Testis (tissue), 3 donors: ENCODE results near the gene SLC1A1. TPM values are rescaled to one million over a fixed set of nuclear protein-coding genes. Genes with fewer than 3 reads are reported as not detected.

ENCODE experiments used
- DNase-seq: peaks from one replicate; pipeline ENCODE4 v3.0.0-alpha.2; 2019
- H3K27ac ChIP-seq, 2 donors: fragments of 200-600 bp; sonication (generic); one replicate each; pipeline ENCODE4 v1.5.1; 2019
- H3K27me3 ChIP-seq: fragments of 200-600 bp; sonication (generic); one replicate; pipeline ENCODE4 v1.5.1; 2019
- H3K36me3 ChIP-seq: fragments of 200-600 bp; sonication (generic); one replicate; pipeline ENCODE4 v1.5.1; 2017; ENCODE audit warnings: low read depth; ENCODE audit errors: missing control alignments
- H3K4me1 ChIP-seq: fragments of 200-600 bp; sonication (generic); one replicate; pipeline ENCODE4 v1.5.1; 2019
- H3K4me3 ChIP-seq, 2 donors: fragments of 200-600 bp; sonication (generic); one replicate each; pipeline ENCODE4 v1.5.1; 2017 to 2019
- H3K9me3 ChIP-seq: fragments of 200-600 bp; sonication (generic); one replicate; pipeline ENCODE4 v1.5.1; 2017
- CTCF ChIP-seq, 3 experiments: fragments of 450-650 bp in 2 of 3; fragments of 200-600 bp in 1 of 3; sonication (generic) in 1 of 3; IDR thresholded peaks; one replicate each; pipeline ENCODE4 v1.5.1; 2016 to 2019; ENCODE audit warnings: antibody characterized with exemption in 3 of 3, mild to moderate bottlenecking in 2 of 3, moderate library complexity in 1 of 3
- POLR2A ChIP-seq: fragments of 450-650 bp; IDR thresholded peaks from one replicate; pipeline ENCODE4 v1.6.1; 2017; ENCODE audit warnings: antibody characterized with exemption, mild to moderate bottlenecking, moderate library complexity
- WGBS, 2 donors: methylation state at CpG; one replicate each; pipeline ENCODE4 v1.1.5; 2018; 5-methylcytosine and 5-hydroxymethylcytosine counted together
- intact Hi-C: fragments of 100-400 bp; cut with DNase I; formaldehyde crosslinking; loops from one replicate; pipeline ENCODE4 v1.15.1; 2023; ENCODE audit warnings: low total_unique reads
- polyA plus RNA-seq: library from polyadenylated mRNA; stranded (reverse); fragments of 350-450 nt; fragmentation: Illumina TruSeq; extraction: RNeasy Lipid Tissue Mini Kit (QIAGEN cat#74804); gene quantifications from one replicate; pipeline ENCODE4 v1.2.3, GENCODE V29; 2014; ENCODE audit warnings: low read depth, low replicate concordance; ENCODE audit not compliant: insufficient read depth
- total RNA-seq, 2 donors: library from RNA; depleted of rRNA; stranded (reverse); fragments of >200 nt; gene quantifications; one replicate each; pipeline ENCODE4 v1.2.3, GENCODE V29; 2016

SLC1A1 gene
- total and polyA plus RNA-seq, 3 donors from 2014 or later, result 0.63 to 1.2 (median 1.1) TPM

GRCh38 chr9:4502444-4502843, 12.2 kb downstream of the SLC1A1 start:
- TF ChIP-seq POLR2A (no peak), CTCF (IDR thresholded peaks at IDR 0.05) (no peak)
- Histone ChIP-seq H3K4me1 (no peaks in the 10 kb centered on the region), H3K9me3 (no peaks in the 10 kb centered on the region), H3K27ac (no peak overlapping the region), H3K4me3 (no peak overlapping the region), H3K36me3 (no peaks in the 10 kb centered on the region), H3K27me3 (no peaks in the 10 kb centered on the region)
- WGBS, 2 donors, result 83 to 95% methylated on average over 1 of the region's 1 CpG
- intact Hi-C loops, result no loop called here
- no peak for DNase-seq

- DNase-seq, result no peak
- WGBS, 2 donors, result 49 to 69% methylated on average over 2 of the region's 2 CpGs
- TF ChIP-seq POLR2A (no peak), CTCF (IDR thresholded peaks at IDR 0.05) (no peak)
- H3K4me1 ChIP-seq, result no peaks in the 10 kb centered on the region
- H3K36me3 ChIP-seq, result no peaks in the 10 kb centered on the region
- no peak overlapping the region for H3K4me3 ChIP-seq
- intact Hi-C loops, result no loop called here
- no peaks in the 10 kb centered on the region for H3K9me3 ChIP-seq
- no peaks in the 10 kb centered on the region for H3K27me3 ChIP-seq
- H3K27ac ChIP-seq, result no peak overlapping the region
These were observed 12.8 kb downstream of the SLC1A1 start for GRCh38 chr9:4503103-4503502.

- H3K4me3 ChIP-seq, result no peak overlapping the region
- WGBS, 2 donors, result 89 to 92% methylated on average over 4 of the region's 4 CpGs
- no peak for TF ChIP-seq CTCF (IDR thresholded peaks at IDR 0.05)
- TF ChIP-seq POLR2A, result no peak
These were observed 14.0 kb downstream of the SLC1A1 start for GRCh38 chr9:4504250-4504649.

GRCh38 chr9:4506490-4506889, 16.2 kb downstream of the SLC1A1 start:
- Histone ChIP-seq H3K4me3 (no peak overlapping the region), H3K4me1 (no peaks in the 10 kb centered on the region), H3K27me3 (no peaks in the 10 kb centered on the region), H3K9me3 (no peaks in the 10 kb centered on the region), H3K27ac (no peak overlapping the region), H3K36me3 (no peaks in the 10 kb centered on the region)
- 83 to 92% methylated on average over 1 of the region's 1 CpG for WGBS, 2 donors
- intact Hi-C loops, result no loop called here
- no peak for TF ChIP-seq CTCF (IDR thresholded peaks at IDR 0.05)
- no peak for TF ChIP-seq POLR2A
- no peak for DNase-seq

More at GRCh38 chr9:4504250-4504649, 14.0 kb downstream of the SLC1A1 start:
- no peaks in the 10 kb centered on the region for H3K4me1 ChIP-seq
- H3K27ac ChIP-seq, result no peak overlapping the region
- no peak for DNase-seq
- intact Hi-C loops, result no loop called here
- H3K27me3 ChIP-seq, result no peaks in the 10 kb centered on the region
- H3K9me3 ChIP-seq, result no peaks in the 10 kb centered on the region
- no peaks in the 10 kb centered on the region for H3K36me3 ChIP-seq

- Histone ChIP-seq H3K4me1 (no peaks in the 10 kb centered on the region), H3K27ac (no peak overlapping the region), H3K4me3 (no peak overlapping the region), H3K27me3 (no peaks in the 10 kb centered on the region), H3K36me3 (no peaks in the 10 kb centered on the region), H3K9me3 (no peaks in the 10 kb centered on the region)
- WGBS, 2 donors, result 72 to 85% methylated on average over 9 of the region's 9 CpGs
- intact Hi-C loops, result no loop called here
- TF ChIP-seq CTCF (IDR thresholded peaks at IDR 0.05) (no peak), POLR2A (no peak)
- no peak for DNase-seq
These were observed 17.2 kb downstream of the SLC1A1 start for GRCh38 chr9:4507306-4508130.
